Pancreas (tissue), 10 donors: Measurements from ENCODE around the gene MYLK4. TPM values are rescaled to one million over a fixed set of nuclear protein-coding genes. Genes with fewer than 3 reads are reported as not detected.
A peak's percentile ranks its signal among the peaks of the same experiment; 100 is the strongest.

ENCODE experiments used
- ATAC-seq, 4 donors: fragments of 200-7000 bp; cut with Tn5 transposase; one replicate each; pipeline versions ENCODE4 v1.8.0 to v1.9.1; 2020; ENCODE audit warnings: mild to moderate bottlenecking in 4 of 4, moderate library complexity in 4 of 4
- DNase-seq, 6 donors: peaks; one replicate each; pipeline ENCODE4 v3.0.0-alpha.2; 2020
- FAIRE-seq: peaks from 2 replicates; lab custom pipeline; 2012; peaks lifted over from hg19 to GRCh38; lab: Jason Lieb, UNC
- H3K27ac ChIP-seq, 4 donors: fragments of 200-600 bp; sonication (generic); 1 replicate in 3 of 4; 2 replicates in 1 of 4; pipeline versions ENCODE4 v1.5.0 to v1.8.0; 2020
- H3K27me3 ChIP-seq, 4 donors: fragments of 200-600 bp; one replicate each; pipeline ENCODE4 v1.8.0; 2021
- H3K36me3 ChIP-seq, 3 donors: fragments of 200-600 bp; sonication (generic) in 1 of 3; one replicate each; pipeline versions ENCODE4 v1.5.0 to v1.8.0; 2020 to 2021
- H3K4me1 ChIP-seq, 3 donors: fragments of 200-600 bp; one replicate each; pipeline ENCODE4 v1.8.0; 2021
- H3K4me3 ChIP-seq, 4 donors: fragments of 200-600 bp; sonication (generic) in 2 of 4; one replicate each; pipeline versions ENCODE4 v1.5.0 to v1.8.0; 2020 to 2021
- H3K9me3 ChIP-seq, 4 donors: fragments of 200-600 bp; one replicate each; pipeline ENCODE4 v1.8.0; 2021
- WGBS, 2 donors: extraction: QIAGEN DNeasy Blood & Tissue Kit; methylation state at CpG; one replicate each; pipeline ENCODE4 v1.1.7; 2013; 5-methylcytosine and 5-hydroxymethylcytosine counted together
- intact Hi-C, 3 donors: fragments of 100-400 bp; cut with DNase I; formaldehyde crosslinking; loops; one replicate each; pipeline versions ENCODE4 v1.11.1 to v1.14.2; 2022
- polyA plus RNA-seq, 2 donors: library from polyadenylated mRNA; stranded (reverse); fragments of 200-250 nt; gene quantifications; one replicate each; pipeline ENCODE4 v1.2.3, GENCODE V29; 2013
- total RNA-seq, 6 donors: library from RNA; stranded (reverse); fragmentation: NEBNext Ultra II Directional in 4 of 6; extraction: Animal tissue kit (Norgen Biotek cat#: 25700) in 4 of 6; gene quantifications; one replicate each; pipeline versions ENCODE4 v1.2.1 to v1.2.4, GENCODE V29; 2021 to 2023
- TF ChIP-seq, protein P1 (sequence below), 4 donors: fragments of 200-600 bp; sonication (generic) in 3 of 4; IDR thresholded peaks; one replicate each; pipeline versions ENCODE4 v1.5.0 to v1.8.0; 2021; ENCODE audit warnings: antibody characterized with exemption in 4 of 4
- donor health status: healthy with polysubstance abuse.
- donor health status: DM: no; HTN: no; CAD: no; lungs with moderate emphysema.
- donor health status: DM: no; HTN: no; CAD: no.
- donor health status: control.
- donor health status: control.
- donor health status: Bipolar disorder and iron deficiency.
- donor health status: DM: yes; HTN: yes; CAD: no.
- donor health status: DM: no; HTN: no; CAD: no.
- donor health status: DM: no; HTN: no; CAD: no.
- donor health status: DM: yes; HTN: yes; CAD: no.

The MYLK4 gene
- total and polyA plus RNA-seq, 8 donors = 0.27 to 1.0 (median 0.41) TPM

DNA sequence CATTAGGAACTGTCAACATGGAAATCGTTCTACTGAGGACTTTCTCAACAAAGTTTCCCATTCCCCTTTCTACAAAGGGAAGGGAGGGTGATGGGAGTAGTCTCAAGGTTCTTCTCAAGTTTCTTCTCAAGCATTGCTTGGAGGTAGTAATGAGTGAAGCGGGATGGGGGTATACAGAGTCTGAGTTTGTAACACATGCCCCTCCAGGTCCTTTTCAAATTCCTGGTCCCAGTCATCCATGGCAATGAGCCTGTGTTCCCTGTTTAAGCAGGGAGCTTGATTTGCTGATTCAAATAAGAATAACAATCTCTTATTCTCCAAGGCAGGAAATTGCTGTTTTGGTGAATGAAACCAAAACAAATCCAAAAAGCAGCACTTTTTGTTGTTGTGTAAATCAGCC, 45.5 kb downstream of the MYLK4 start:
- H3K27ac ChIP-seq = no peak overlapping the region
- DNase-seq (no peak), FAIRE-seq (no peak), ATAC-seq (no peak)
- no peaks in the 10 kb centered on the region for H3K36me3 ChIP-seq
- H3K4me3 ChIP-seq = no peak overlapping the region
- TF ChIP-seq, protein P1, sequence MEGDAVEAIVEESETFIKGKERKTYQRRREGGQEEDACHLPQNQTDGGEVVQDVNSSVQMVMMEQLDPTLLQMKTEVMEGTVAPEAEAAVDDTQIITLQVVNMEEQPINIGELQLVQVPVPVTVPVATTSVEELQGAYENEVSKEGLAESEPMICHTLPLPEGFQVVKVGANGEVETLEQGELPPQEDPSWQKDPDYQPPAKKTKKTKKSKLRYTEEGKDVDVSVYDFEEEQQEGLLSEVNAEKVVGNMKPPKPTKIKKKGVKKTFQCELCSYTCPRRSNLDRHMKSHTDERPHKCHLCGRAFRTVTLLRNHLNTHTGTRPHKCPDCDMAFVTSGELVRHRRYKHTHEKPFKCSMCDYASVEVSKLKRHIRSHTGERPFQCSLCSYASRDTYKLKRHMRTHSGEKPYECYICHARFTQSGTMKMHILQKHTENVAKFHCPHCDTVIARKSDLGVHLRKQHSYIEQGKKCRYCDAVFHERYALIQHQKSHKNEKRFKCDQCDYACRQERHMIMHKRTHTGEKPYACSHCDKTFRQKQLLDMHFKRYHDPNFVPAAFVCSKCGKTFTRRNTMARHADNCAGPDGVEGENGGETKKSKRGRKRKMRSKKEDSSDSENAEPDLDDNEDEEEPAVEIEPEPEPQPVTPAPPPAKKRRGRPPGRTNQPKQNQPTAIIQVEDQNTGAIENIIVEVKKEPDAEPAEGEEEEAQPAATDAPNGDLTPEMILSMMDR (IDR thresholded peaks at IDR 0.05) = no peak
- intact Hi-C loops = no loop called here
- H3K4me1 ChIP-seq = no peaks in the 10 kb centered on the region
- WGBS, 2 donors = 67 to 74% methylated on average over 2 of the region's 2 CpGs
- no peaks in the 10 kb centered on the region for H3K27me3 ChIP-seq
- H3K9me3 ChIP-seq = no peaks in the 10 kb centered on the region

DNA sequence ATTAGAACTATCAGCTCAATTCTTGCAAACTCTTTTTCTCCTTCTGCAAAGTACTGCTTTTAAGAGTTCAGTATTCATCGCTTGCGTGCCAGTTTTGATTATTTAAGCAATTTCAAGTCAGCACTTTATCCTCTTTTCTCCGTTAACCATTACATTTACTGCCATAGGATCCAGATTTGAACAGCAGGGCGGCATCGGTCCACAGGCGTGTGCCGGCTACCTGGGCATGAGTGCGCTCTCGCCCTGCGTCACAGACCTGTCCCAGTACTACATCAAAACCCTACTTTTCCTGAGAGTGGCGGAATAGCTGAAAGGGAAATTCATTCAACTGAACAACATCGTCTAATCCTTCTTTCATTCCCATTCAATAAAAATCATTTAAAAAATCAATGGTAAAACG, 53.4 kb downstream of the MYLK4 start:
- no peaks in the 10 kb centered on the region for H3K4me1 ChIP-seq
- DNase-seq = no peak
- H3K27ac ChIP-seq = no peak overlapping the region
- H3K9me3 ChIP-seq = no peaks in the 10 kb centered on the region
- intact Hi-C loops = no loop called here
- no peaks in the 10 kb centered on the region for H3K36me3 ChIP-seq
- H3K27me3 ChIP-seq = no peaks in the 10 kb centered on the region
- TF ChIP-seq, protein P1 (IDR thresholded peaks at IDR 0.05) = no peak
- H3K4me3 ChIP-seq = no peak overlapping the region
- no peak for FAIRE-seq
- WGBS, 2 donors = 72 to 75% methylated on average over 13 of the region's 13 CpGs
- ATAC-seq = no peak

DNA sequence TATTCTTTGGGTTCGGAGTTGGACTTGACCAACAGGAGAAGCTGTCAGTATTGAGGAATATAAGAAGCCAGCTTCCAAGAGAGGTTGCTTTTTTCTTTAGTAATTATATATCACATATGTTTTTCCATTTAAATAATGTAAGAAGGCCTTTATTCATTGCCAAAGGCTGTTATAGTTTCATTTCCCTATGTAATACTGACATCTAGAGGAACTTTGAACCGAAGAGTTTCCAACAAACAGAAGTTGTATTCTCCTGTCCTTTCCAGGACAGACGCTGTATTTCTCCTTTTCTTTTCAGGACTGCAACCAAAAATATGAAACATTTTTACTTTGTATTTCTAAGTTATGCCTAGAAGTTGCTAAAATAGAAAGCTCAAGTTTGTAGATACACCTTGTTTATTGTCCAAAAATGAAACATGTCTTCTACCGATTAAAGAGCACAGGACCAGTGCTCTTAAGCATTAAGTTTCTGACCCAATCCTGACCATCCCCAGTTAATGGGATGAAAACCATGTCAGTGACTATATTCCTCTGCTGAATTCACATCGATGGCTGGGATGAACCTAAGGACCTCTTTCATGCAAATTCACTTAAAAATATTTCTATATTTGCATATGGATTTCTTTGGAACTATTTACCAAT, 55.1 kb downstream of the MYLK4 start:
- Histone ChIP-seq H3K9me3 (no peaks in the 10 kb centered on the region), H3K4me1 (no peaks in the 10 kb centered on the region), H3K27me3 (no peaks in the 10 kb centered on the region), H3K27ac (no peak overlapping the region), H3K4me3 (no peak overlapping the region), H3K36me3 (no peaks in the 10 kb centered on the region)
- WGBS, 2 donors = 59 to 66% methylated on average over 5 of the region's 5 CpGs
- no peak for DNase-seq
- peak in 1 of 4 donors; percentile 51 for ATAC-seq
- FAIRE-seq = no peak
- intact Hi-C loops = no loop called here
- TF ChIP-seq, protein P1 (IDR thresholded peaks at IDR 0.05) = no peak

DNA sequence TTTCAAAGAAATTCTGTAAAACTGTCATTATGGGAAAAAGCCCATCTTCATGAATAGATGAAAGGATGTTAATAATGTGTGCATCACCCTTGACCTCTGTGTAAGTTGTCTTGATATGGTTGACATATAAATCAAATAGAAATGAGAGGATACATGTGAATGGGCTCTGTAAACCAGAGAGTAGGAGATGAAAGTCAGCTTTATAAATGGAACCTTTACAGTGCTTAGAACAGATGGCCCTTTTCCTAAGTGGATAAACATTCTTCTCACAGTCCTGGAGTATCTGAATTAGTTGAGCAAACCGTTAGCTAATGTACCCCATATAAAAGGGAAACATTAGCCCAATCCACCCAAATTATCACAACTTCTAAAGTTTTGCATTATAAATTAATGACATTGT, 57.5 kb downstream of the MYLK4 start:
- no peak overlapping the region for H3K4me3 ChIP-seq
- DNase-seq (no peak), ATAC-seq (no peak), FAIRE-seq (no peak)
- no peaks in the 10 kb centered on the region for H3K27me3 ChIP-seq
- no peaks in the 10 kb centered on the region for H3K9me3 ChIP-seq
- H3K4me1 ChIP-seq = no peaks in the 10 kb centered on the region
- H3K27ac ChIP-seq = no peak overlapping the region
- TF ChIP-seq, protein P1 (IDR thresholded peaks at IDR 0.05) = no peak
- WGBS, 2 donors = 63 to 69% methylated on average over 1 of the region's 1 CpG
- intact Hi-C loops = no loop called here
- no peaks in the 10 kb centered on the region for H3K36me3 ChIP-seq

DNA sequence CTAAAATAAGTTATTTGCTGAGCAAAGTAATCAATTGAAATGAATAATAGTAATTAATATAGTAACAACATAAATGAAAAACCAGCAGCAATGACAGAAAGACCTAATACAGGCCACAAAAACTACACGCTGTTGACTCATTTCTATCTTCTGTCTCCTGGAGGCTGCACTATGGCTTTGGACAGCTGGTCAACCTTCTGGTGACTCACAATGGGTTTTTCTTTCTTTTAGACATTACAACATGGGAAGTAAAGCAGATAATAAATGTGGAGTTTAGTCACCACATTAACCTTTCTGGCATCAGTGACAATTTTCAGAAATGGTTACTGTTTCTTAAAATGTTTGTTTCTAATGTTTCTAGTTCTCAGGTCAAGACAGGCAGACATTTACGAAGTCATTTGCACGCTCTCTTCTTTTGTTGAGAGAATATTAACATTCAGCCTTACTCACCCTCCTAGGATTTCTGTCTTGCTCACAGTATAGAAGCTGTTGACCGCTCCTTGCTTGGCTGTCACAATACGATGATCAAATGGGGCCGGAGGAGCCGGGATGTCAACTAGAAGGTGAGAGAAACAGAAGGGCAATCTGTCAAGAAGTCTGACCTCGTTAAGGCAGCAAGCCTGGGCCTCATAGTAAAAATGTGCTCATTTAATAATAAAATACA, 62.2 kb downstream of the MYLK4 start:
- DNase-seq = no peak
- Histone ChIP-seq H3K4me3 (no peak overlapping the region), H3K27me3 (no peaks in the 10 kb centered on the region), H3K36me3 (no peaks in the 10 kb centered on the region), H3K9me3 (no peaks in the 10 kb centered on the region), H3K4me1 (no peaks in the 10 kb centered on the region), H3K27ac (no peak overlapping the region)
- intact Hi-C loops = no loop called here
- no peak for FAIRE-seq
- 93 to 94% methylated on average over 8 of the region's 8 CpGs for WGBS, 2 donors
- ATAC-seq = peak in 1 of 4 donors; percentile 61
- TF ChIP-seq, protein P1 (IDR thresholded peaks at IDR 0.05) = no peak
